ENCODE data around the gene TMEM131L.

Gene TMEM131L

GRCh38 chr4:153579872-153580271 lies 113.7 kb downstream of the TMEM131L start:
- no peak overlapping the region for H3K4me3 ChIP-seq (ENCODE audit: low read depth in 1 of 5, low read length in 5 of 5)
- no peaks in the 10 kb centered on the region for H3K4me1 ChIP-seq (ENCODE audit: control insufficient read depth in 5 of 5, insufficient read depth in 5 of 5, low read length in 5 of 5)
- H3K27ac ChIP-seq (ENCODE audit: low read depth, low read length): no peak overlapping the region
- H3K9me3 ChIP-seq (ENCODE audit: control insufficient read depth in 5 of 5, low read length in 5 of 5): no peaks in the 10 kb centered on the region
- no peak overlapping the region for H3K9ac ChIP-seq (ENCODE audit: low read length in 5 of 5)
- peaks cover 9 to 26% (median 19%) of the 10 kb centered on the region in 5 donors for H3K36me3 ChIP-seq (ENCODE audit: control insufficient read depth in 5 of 5, insufficient read depth in 5 of 5, low read length in 5 of 5)
- H3K27me3 ChIP-seq (ENCODE audit: control insufficient read depth in 5 of 5, insufficient read depth in 4 of 5, low read length in 5 of 5): no peaks in the 10 kb centered on the region

- no peaks in the 10 kb centered on the region for H3K27me3 ChIP-seq (ENCODE audit: control insufficient read depth in 5 of 5, insufficient read depth in 4 of 5, low read length in 5 of 5)
- no peaks in the 10 kb centered on the region for H3K9me3 ChIP-seq (ENCODE audit: control insufficient read depth in 5 of 5, low read length in 5 of 5)
- no peak overlapping the region for H3K27ac ChIP-seq (ENCODE audit: low read depth, low read length)
- H3K9ac ChIP-seq (ENCODE audit: low read length in 5 of 5): peak overlapping the region in 1 of 5 donors; percentile 9
- H3K4me3 ChIP-seq (ENCODE audit: low read depth in 1 of 5, low read length in 5 of 5): no peak overlapping the region
- H3K4me1 ChIP-seq (ENCODE audit: control insufficient read depth in 5 of 5, insufficient read depth in 5 of 5, low read length in 5 of 5): no peaks in the 10 kb centered on the region
- peaks cover 14 to 38% (median 22%) of the 10 kb centered on the region in 5 donors for H3K36me3 ChIP-seq (ENCODE audit: control insufficient read depth in 5 of 5, insufficient read depth in 5 of 5, low read length in 5 of 5)
Observed at GRCh38 chr4:153582954-153583702, 117.0 kb downstream of the TMEM131L start.

- Histone ChIP-seq H3K4me3 (ENCODE audit: low read depth in 1 of 5, low read length in 5 of 5) (no peak overlapping the region), H3K36me3 (ENCODE audit: control insufficient read depth in 5 of 5, insufficient read depth in 5 of 5, low read length in 5 of 5) (peaks cover 24 to 54% (median 35%) of the 10 kb centered on the region in 5 donors), H3K9me3 (ENCODE audit: control insufficient read depth in 5 of 5, low read length in 5 of 5) (no peaks in the 10 kb centered on the region), H3K9ac (ENCODE audit: low read length in 5 of 5) (no peak overlapping the region), H3K27me3 (ENCODE audit: control insufficient read depth in 5 of 5, insufficient read depth in 4 of 5, low read length in 5 of 5) (no peaks in the 10 kb centered on the region), H3K27ac (ENCODE audit: low read depth, low read length) (no peak overlapping the region), H3K4me1 (ENCODE audit: control insufficient read depth in 5 of 5, insufficient read depth in 5 of 5, low read length in 5 of 5) (no peaks in the 10 kb centered on the region)
Observed at GRCh38 chr4:153585026-153585425, 118.9 kb downstream of the TMEM131L start.

DNA sequence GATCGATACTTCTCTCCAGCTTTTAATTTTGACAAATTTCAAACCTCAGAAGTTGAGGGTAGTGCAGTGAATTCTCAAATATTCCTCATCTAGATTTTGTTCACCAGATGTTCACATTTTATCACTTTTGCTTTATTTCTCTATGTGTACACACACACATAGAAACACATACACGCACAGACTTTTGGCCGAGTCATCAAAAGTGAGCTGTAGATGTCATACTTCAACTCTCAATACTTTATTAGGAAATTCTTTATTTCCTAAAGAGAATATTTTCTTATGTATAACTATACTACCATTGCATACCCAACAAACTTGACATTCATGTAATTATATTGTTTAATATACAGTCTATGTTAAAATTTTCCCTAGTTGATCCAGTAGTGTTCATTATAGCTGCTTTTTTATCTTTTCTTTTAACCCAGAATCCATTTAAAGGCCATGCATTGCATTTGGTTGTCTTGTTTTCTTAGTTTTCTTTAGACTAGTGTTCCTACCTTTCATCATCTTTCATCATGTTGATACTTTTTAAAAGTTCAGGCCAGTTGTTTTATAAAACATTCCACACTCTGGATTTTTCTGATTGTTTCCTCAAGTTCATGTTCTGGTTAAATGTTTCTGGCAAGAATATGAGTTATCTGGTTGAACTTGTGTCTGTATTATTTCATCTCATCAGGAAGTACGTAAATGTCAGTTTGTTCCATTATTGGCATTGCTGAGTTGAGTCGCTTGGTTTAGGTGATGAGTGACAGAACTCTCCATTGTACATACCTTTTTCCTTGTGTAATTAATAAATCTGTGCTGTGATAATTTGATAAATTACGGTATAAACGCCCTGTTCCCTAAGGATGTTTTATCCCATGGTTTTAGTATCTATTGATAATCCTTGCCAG lies 123.8 kb downstream of the TMEM131L start:
- no peaks in the 10 kb centered on the region for H3K27me3 ChIP-seq (ENCODE audit: control insufficient read depth in 5 of 5, insufficient read depth in 4 of 5, low read length in 5 of 5)
- no peak overlapping the region for H3K4me3 ChIP-seq (ENCODE audit: low read depth in 1 of 5, low read length in 5 of 5)
- H3K36me3 ChIP-seq (ENCODE audit: control insufficient read depth in 5 of 5, insufficient read depth in 5 of 5, low read length in 5 of 5): peaks cover 33 to 67% (median 56%) of the 10 kb centered on the region in 5 donors
- H3K27ac ChIP-seq (ENCODE audit: low read depth, low read length): no peak overlapping the region
- no peaks in the 10 kb centered on the region for H3K4me1 ChIP-seq (ENCODE audit: control insufficient read depth in 5 of 5, insufficient read depth in 5 of 5, low read length in 5 of 5)
- H3K9ac ChIP-seq (ENCODE audit: low read length in 5 of 5): no peak overlapping the region
- H3K9me3 ChIP-seq (ENCODE audit: control insufficient read depth in 5 of 5, low read length in 5 of 5): no peaks in the 10 kb centered on the region

- Histone ChIP-seq H3K36me3 (ENCODE audit: control insufficient read depth in 5 of 5, insufficient read depth in 5 of 5, low read length in 5 of 5) (peaks cover 35 to 71% (median 69%) of the 10 kb centered on the region in 5 donors), H3K27me3 (ENCODE audit: control insufficient read depth in 5 of 5, insufficient read depth in 4 of 5, low read length in 5 of 5) (no peaks in the 10 kb centered on the region), H3K27ac (ENCODE audit: low read depth, low read length) (no peak overlapping the region)
Observed at GRCh38 chr4:153591441-153591840, 125.3 kb downstream of the TMEM131L start.

GRCh38 chr4:153592064-153592463 lies 125.9 kb downstream of the TMEM131L start:
- no peak overlapping the region for H3K4me3 ChIP-seq (ENCODE audit: low read depth in 1 of 5, low read length in 5 of 5)
- no peaks in the 10 kb centered on the region for H3K4me1 ChIP-seq (ENCODE audit: control insufficient read depth in 5 of 5, insufficient read depth in 5 of 5, low read length in 5 of 5)
- no peaks in the 10 kb centered on the region for H3K27me3 ChIP-seq (ENCODE audit: control insufficient read depth in 5 of 5, insufficient read depth in 4 of 5, low read length in 5 of 5)
- H3K27ac ChIP-seq (ENCODE audit: low read depth, low read length): no peak overlapping the region
- H3K9me3 ChIP-seq (ENCODE audit: control insufficient read depth in 5 of 5, low read length in 5 of 5): no peaks in the 10 kb centered on the region
- no peak overlapping the region for H3K9ac ChIP-seq (ENCODE audit: low read length in 5 of 5)
- H3K36me3 ChIP-seq (ENCODE audit: control insufficient read depth in 5 of 5, insufficient read depth in 5 of 5, low read length in 5 of 5): peaks cover 37 to 75% (median 67%) of the 10 kb centered on the region in 5 donors

More at GRCh38 chr4:153591441-153591840, 125.3 kb downstream of the TMEM131L start:
- H3K9me3 ChIP-seq (ENCODE audit: control insufficient read depth in 5 of 5, low read length in 5 of 5): no peaks in the 10 kb centered on the region
- H3K9ac ChIP-seq (ENCODE audit: low read length in 5 of 5): no peak overlapping the region
- no peak overlapping the region for H3K4me3 ChIP-seq (ENCODE audit: low read depth in 1 of 5, low read length in 5 of 5)
- no peaks in the 10 kb centered on the region for H3K4me1 ChIP-seq (ENCODE audit: control insufficient read depth in 5 of 5, insufficient read depth in 5 of 5, low read length in 5 of 5)

- no peaks in the 10 kb centered on the region for H3K9me3 ChIP-seq (ENCODE audit: control insufficient read depth in 5 of 5, low read length in 5 of 5)
- H3K27ac ChIP-seq (ENCODE audit: low read depth, low read length): no peak overlapping the region
- H3K36me3 ChIP-seq (ENCODE audit: control insufficient read depth in 5 of 5, insufficient read depth in 5 of 5, low read length in 5 of 5): peaks cover 42 to 82% (median 62%) of the 10 kb centered on the region in 5 donors
- no peak overlapping the region for H3K4me3 ChIP-seq (ENCODE audit: low read depth in 1 of 5, low read length in 5 of 5)
- H3K9ac ChIP-seq (ENCODE audit: low read length in 5 of 5): no peak overlapping the region
- no peaks in the 10 kb centered on the region for H3K27me3 ChIP-seq (ENCODE audit: control insufficient read depth in 5 of 5, insufficient read depth in 4 of 5, low read length in 5 of 5)
- no peaks in the 10 kb centered on the region for H3K4me1 ChIP-seq (ENCODE audit: control insufficient read depth in 5 of 5, insufficient read depth in 5 of 5, low read length in 5 of 5)
Observed at GRCh38 chr4:153593161-153593560, 127.0 kb downstream of the TMEM131L start.

- Histone ChIP-seq H3K9ac (ENCODE audit: low read length in 5 of 5) (no peak overlapping the region), H3K4me3 (ENCODE audit: low read depth in 1 of 5, low read length in 5 of 5) (no peak overlapping the region), H3K27ac (ENCODE audit: low read depth, low read length) (no peak overlapping the region), H3K4me1 (ENCODE audit: control insufficient read depth in 5 of 5, insufficient read depth in 5 of 5, low read length in 5 of 5) (no peaks in the 10 kb centered on the region), H3K9me3 (ENCODE audit: control insufficient read depth in 5 of 5, low read length in 5 of 5) (no peaks in the 10 kb centered on the region), H3K27me3 (ENCODE audit: control insufficient read depth in 5 of 5, insufficient read depth in 4 of 5, low read length in 5 of 5) (no peaks in the 10 kb centered on the region), H3K36me3 (ENCODE audit: control insufficient read depth in 5 of 5, insufficient read depth in 5 of 5, low read length in 5 of 5) (peaks cover 47 to 82% (median 67%) of the 10 kb centered on the region in 5 donors)
Observed at GRCh38 chr4:153594210-153594609, 128.1 kb downstream of the TMEM131L start.

- H3K27ac ChIP-seq (ENCODE audit: low read depth, low read length): no peak overlapping the region
- H3K27me3 ChIP-seq (ENCODE audit: control insufficient read depth in 5 of 5, insufficient read depth in 4 of 5, low read length in 5 of 5): no peaks in the 10 kb centered on the region
- no peaks in the 10 kb centered on the region for H3K4me1 ChIP-seq (ENCODE audit: control insufficient read depth in 5 of 5, insufficient read depth in 5 of 5, low read length in 5 of 5)
- no peaks in the 10 kb centered on the region for H3K9me3 ChIP-seq (ENCODE audit: control insufficient read depth in 5 of 5, low read length in 5 of 5)
- H3K36me3 ChIP-seq (ENCODE audit: control insufficient read depth in 5 of 5, insufficient read depth in 5 of 5, low read length in 5 of 5): peaks cover 39 to 79% (median 70%) of the 10 kb centered on the region in 5 donors
- no peak overlapping the region for H3K9ac ChIP-seq (ENCODE audit: low read length in 5 of 5)
- no peak overlapping the region for H3K4me3 ChIP-seq (ENCODE audit: low read depth in 1 of 5, low read length in 5 of 5)
Observed at GRCh38 chr4:153595894-153596601, 129.9 kb downstream of the TMEM131L start.

Data from subcutaneous abdominal adipose tissue (tissue), 5 donors.